ENCODE measurements around the gene ADAMTS3.
A peak's percentile ranks its signal among the peaks of the same experiment; 100 is the strongest.

Gene ADAMTS3

DNA sequence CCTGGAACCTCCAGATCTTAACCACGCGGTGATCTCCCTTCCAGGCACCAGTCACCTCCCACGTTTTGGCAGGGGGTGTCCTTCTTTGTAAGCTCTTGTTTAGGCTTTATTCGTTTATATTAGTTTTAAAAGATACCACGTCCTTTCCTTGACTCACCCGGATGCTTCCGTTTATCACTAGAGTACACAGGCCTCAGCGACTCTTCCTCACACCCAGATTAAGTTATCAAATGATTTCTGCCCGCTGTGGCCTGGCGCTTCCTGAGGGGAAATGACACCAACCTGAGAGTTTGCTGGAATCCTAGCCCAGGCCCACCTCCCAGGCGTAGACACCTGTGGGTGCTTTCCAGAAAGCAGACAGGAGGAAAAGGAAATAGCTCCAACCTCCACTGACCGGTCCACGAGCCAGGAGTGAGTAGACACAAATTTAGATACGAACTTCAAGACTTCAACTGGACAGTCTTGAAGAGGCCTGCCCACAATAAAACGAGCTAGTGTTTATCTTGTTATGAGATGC is 756 bp upstream of the ADAMTS3 start:
- TF ChIP-seq BCL11B (tag by site-specific recombination; IDR thresholded peaks at IDR 0.05; ENCODE audit: low read depth) (no peak), ZNF621 (tag by site-specific recombination; IDR thresholded peaks at IDR 0.05) (no peak), ZNF174 (tag by site-specific recombination; IDR thresholded peaks at IDR 0.05) (no peak), ZNF530 (tag by site-specific recombination; IDR thresholded peaks at IDR 0.05; ENCODE audit: low read depth) (no peak), SETDB1 (IDR thresholded peaks at IDR 0.05; ENCODE audit: insufficient read length, low read length) (no peak), GFI1B (tag by site-specific recombination; IDR thresholded peaks at IDR 0.05) (no peak), ZNF677 (tag by site-specific recombination; IDR thresholded peaks at IDR 0.05) (no peak), ZNF221 (tag by site-specific recombination; IDR thresholded peaks at IDR 0.05; ENCODE audit: borderline replicate concordance) (no peak), ZNF140 (tag by site-specific recombination; IDR thresholded peaks at IDR 0.05) (no peak), SCRT2 (tag by site-specific recombination; IDR thresholded peaks at IDR 0.05) (no peak), ZNF266 (tag by site-specific recombination; IDR thresholded peaks at IDR 0.05; ENCODE audit: low read depth) (no peak)
- TF ChIP-seq, protein P1, sequence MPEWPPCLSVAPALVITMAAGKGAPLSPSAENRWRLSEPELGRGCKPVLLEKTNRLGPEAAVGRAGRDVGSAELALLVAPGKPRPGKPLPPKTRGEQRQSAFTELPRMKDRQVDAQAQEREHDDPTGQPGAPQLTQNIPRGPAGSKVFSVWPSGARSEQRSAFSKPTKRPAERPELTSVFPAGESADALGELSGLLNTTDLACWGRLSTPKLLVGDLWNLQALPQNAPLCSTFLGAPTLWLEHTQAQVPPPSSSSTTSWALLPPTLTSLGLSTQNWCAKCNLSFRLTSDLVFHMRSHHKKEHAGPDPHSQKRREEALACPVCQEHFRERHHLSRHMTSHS (tag by site-specific recombination; IDR thresholded peaks at IDR 0.05): no peak
- TF ChIP-seq, protein P2, sequence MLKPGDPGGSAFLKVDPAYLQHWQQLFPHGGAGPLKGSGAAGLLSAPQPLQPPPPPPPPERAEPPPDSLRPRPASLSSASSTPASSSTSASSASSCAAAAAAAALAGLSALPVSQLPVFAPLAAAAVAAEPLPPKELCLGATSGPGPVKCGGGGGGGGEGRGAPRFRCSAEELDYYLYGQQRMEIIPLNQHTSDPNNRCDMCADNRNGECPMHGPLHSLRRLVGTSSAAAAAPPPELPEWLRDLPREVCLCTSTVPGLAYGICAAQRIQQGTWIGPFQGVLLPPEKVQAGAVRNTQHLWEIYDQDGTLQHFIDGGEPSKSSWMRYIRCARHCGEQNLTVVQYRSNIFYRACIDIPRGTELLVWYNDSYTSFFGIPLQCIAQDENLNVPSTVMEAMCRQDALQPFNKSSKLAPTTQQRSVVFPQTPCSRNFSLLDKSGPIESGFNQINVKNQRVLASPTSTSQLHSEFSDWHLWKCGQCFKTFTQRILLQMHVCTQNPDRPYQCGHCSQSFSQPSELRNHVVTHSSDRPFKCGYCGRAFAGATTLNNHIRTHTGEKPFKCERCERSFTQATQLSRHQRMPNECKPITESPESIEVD (tag by site-specific recombination; IDR thresholded peaks at IDR 0.05): no peak
- no peaks in the 10 kb centered on the region for H3K36me3 ChIP-seq (ENCODE audit: control insufficient read depth in 2 of 2, insufficient read depth in 1 of 2, low read length in 2 of 2)
- POLR2A ChIA-PET: interaction anchor here (0.6 kb wide), 1 partner anchor 540 kb away, joined by 4 read pairs; no protein-coding TSS in a partner anchor
- H3K4me3 ChIP-seq (ENCODE audit: low read depth, low read length): peak overlapping the region; percentile 44
- H3K27ac ChIP-seq (ENCODE audit: extremely low read depth, low read depth, low read length): peak overlapping the region; percentile 74; the same call in 1 of the 2 replicates
- no peaks in the 10 kb centered on the region; the same call in 1 of the 2 replicates for H3K4me1 ChIP-seq (ENCODE audit: control insufficient read depth, insufficient read depth, low read length)
- CTCF ChIA-PET: interaction anchor here (0.6 to 0.7 kb wide), 3 partner anchors 14 to 403 kb away, joined by 3 to 5 read pairs (median 3); no protein-coding TSS in a partner anchor
- no peaks in the 10 kb centered on the region for H3K9me3 ChIP-seq (ENCODE audit: control insufficient read depth, insufficient read depth, low read depth, low read length)

DNA sequence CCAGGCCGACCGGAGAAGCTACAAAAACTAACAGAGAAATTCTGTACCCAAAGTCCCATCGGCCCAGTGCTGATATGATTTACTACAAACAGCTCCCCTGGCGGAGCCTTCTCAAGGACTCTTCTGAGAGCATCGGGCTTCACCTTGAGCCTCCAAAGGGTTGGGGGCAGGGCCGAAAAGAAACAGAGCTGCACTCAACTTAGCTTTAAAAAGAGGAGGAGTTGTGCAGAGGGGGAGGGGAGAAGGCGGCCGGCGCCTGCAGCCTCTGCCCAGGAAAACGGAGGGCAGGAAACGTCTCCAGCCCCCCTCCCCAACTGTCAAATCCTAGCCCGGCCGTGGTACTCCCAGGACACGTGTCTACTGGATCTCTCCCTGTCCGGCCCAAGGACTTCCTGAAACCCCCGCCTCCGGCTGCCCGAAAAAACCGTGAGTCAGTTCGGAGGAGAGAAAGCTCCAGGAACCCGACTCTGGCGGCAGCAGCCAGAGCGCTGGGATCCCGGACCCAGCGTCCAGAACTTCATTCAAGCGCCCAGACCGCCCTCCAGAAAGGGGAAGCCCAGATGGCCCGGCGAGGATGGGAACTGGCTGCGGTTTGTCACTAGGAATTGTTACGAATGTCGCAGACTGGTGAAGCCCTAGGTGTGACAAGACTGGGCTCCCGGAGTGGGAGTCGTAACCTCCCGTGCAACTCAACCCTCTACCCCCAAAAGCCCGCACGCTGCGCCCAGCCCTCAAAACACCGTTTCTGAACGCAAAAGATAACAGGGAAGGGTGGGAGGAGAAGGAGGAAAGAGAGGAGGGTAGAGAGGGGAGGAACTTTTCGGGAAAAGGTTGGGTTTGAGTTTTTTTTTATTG is 973 bp downstream of the ADAMTS3 start:
- CTCF ChIA-PET: interaction anchor here (0.6 to 0.9 kb wide), 3 partner anchors 43 to 273 kb away, joined by 3 read pairs; no protein-coding TSS in a partner anchor
- TF ChIP-seq, protein P3, sequence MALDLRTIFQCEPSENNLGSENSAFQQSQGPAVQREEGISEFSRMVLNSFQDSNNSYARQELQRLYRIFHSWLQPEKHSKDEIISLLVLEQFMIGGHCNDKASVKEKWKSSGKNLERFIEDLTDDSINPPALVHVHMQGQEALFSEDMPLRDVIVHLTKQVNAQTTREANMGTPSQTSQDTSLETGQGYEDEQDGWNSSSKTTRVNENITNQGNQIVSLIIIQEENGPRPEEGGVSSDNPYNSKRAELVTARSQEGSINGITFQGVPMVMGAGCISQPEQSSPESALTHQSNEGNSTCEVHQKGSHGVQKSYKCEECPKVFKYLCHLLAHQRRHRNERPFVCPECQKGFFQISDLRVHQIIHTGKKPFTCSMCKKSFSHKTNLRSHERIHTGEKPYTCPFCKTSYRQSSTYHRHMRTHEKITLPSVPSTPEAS (tag by site-specific recombination; IDR thresholded peaks at IDR 0.05): no peak
- TF ChIP-seq ZFHX2 (tag by site-specific recombination; conservative IDR thresholded peaks at IDR 0.05): no peak
- TF ChIP-seq, protein P4, sequence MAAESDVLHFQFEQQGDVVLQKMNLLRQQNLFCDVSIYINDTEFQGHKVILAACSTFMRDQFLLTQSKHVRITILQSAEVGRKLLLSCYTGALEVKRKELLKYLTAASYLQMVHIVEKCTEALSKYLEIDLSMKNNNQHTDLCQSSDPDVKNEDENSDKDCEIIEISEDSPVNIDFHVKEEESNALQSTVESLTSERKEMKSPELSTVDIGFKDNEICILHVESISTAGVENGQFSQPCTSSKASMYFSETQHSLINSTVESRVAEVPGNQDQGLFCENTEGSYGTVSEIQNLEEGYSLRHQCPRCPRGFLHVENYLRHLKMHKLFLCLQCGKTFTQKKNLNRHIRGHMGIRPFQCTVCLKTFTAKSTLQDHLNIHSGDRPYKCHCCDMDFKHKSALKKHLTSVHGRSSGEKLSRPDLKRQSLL (tag by site-specific recombination; IDR thresholded peaks at IDR 0.05): peak; percentile 42
- TF ChIP-seq ZNF211 (tag by site-specific recombination; IDR thresholded peaks at IDR 0.05; ENCODE audit: low read depth): no peak
- no peak for TF ChIP-seq ZNF157 (tag by site-specific recombination; IDR thresholded peaks at IDR 0.05)
- no peak for TF ChIP-seq GFI1B (tag by site-specific recombination; IDR thresholded peaks at IDR 0.05)
- no peak for TF ChIP-seq OSR2 (tag by site-specific recombination; IDR thresholded peaks at IDR 0.05)
- TF ChIP-seq ZNF23 (tag by site-specific recombination; IDR thresholded peaks at IDR 0.05; ENCODE audit: borderline replicate concordance): no peak
- TF ChIP-seq ZNF561 (tag by site-specific recombination; IDR thresholded peaks at IDR 0.05; ENCODE audit: borderline replicate concordance): peak; percentile 60; the same call in 1 of the 2 replicates
- TF ChIP-seq ZNF530 (tag by site-specific recombination; IDR thresholded peaks at IDR 0.05; ENCODE audit: low read depth): no peak
- TF ChIP-seq ZNF558 (tag by site-specific recombination; IDR thresholded peaks at IDR 0.05): no peak
- TF ChIP-seq, protein P5, sequence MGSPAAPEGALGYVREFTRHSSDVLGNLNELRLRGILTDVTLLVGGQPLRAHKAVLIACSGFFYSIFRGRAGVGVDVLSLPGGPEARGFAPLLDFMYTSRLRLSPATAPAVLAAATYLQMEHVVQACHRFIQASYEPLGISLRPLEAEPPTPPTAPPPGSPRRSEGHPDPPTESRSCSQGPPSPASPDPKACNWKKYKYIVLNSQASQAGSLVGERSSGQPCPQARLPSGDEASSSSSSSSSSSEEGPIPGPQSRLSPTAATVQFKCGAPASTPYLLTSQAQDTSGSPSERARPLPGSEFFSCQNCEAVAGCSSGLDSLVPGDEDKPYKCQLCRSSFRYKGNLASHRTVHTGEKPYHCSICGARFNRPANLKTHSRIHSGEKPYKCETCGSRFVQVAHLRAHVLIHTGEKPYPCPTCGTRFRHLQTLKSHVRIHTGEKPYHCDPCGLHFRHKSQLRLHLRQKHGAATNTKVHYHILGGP (tag by site-specific recombination; IDR thresholded peaks at IDR 0.05): no peak
- TF ChIP-seq GLIS2 (tag by site-specific recombination; IDR thresholded peaks at IDR 0.05): peak; percentile 35; the same call in 1 of the 2 replicates
- 0 out of 2 replicates have a peak, but pooled peaks have one; percentile 41 for TF ChIP-seq ZNF660 (tag by site-specific recombination; IDR thresholded peaks at IDR 0.05)

More for the DNA sequence above, 973 bp downstream of the ADAMTS3 start:
- H3K4me1 ChIP-seq (ENCODE audit: control insufficient read depth, insufficient read depth, low read length): no peaks in the 10 kb centered on the region; the same call in 1 of the 2 replicates
- no peaks in the 10 kb centered on the region for H3K36me3 ChIP-seq (ENCODE audit: control insufficient read depth in 2 of 2, insufficient read depth in 1 of 2, low read length in 2 of 2)
- peak overlapping the region; percentile 62 for H3K27ac ChIP-seq (ENCODE audit: extremely low read depth, low read depth, low read length)
- H3K9me3 ChIP-seq (ENCODE audit: control insufficient read depth, insufficient read depth, low read depth, low read length): no peaks in the 10 kb centered on the region
- POLR2A ChIA-PET: interaction anchor here (0.6 to 1.2 kb wide), 3 partner anchors 13 to 63 kb away, joined by 3 to 7 read pairs (median 6); no protein-coding TSS in a partner anchor
- peak overlapping the region; percentile 44 for H3K4me3 ChIP-seq (ENCODE audit: low read depth, low read length)

Measured in HEK293 (cell line).